B cell (primary cell): ENCODE data around the gene PCSK4.
"Not testable (repeated sequence)": the region's sequence is repeated elsewhere in the genome, so short reads cannot be mapped to it uniquely, and the experiment has no call there.

Experiments
- EZH2 ChIP-seq: IDR thresholded peaks from 2 replicates; pipeline ENCODE4 v1.6.1; 2012; ENCODE audit warnings: borderline replicate concordance, low read depth, mild to moderate bottlenecking, moderate library complexity, low read length; ENCODE audit not compliant: insufficient read depth, poor library complexity, severe bottlenecking
- TF ChIP-seq, protein P1 (sequence below): fragments of 200-600 bp; IDR thresholded peaks from one replicate; pipeline ENCODE4 v1.8.0; 2022; ENCODE audit warnings: antibody characterized with exemption, mild to moderate bottlenecking

- TF ChIP-seq, protein P1, sequence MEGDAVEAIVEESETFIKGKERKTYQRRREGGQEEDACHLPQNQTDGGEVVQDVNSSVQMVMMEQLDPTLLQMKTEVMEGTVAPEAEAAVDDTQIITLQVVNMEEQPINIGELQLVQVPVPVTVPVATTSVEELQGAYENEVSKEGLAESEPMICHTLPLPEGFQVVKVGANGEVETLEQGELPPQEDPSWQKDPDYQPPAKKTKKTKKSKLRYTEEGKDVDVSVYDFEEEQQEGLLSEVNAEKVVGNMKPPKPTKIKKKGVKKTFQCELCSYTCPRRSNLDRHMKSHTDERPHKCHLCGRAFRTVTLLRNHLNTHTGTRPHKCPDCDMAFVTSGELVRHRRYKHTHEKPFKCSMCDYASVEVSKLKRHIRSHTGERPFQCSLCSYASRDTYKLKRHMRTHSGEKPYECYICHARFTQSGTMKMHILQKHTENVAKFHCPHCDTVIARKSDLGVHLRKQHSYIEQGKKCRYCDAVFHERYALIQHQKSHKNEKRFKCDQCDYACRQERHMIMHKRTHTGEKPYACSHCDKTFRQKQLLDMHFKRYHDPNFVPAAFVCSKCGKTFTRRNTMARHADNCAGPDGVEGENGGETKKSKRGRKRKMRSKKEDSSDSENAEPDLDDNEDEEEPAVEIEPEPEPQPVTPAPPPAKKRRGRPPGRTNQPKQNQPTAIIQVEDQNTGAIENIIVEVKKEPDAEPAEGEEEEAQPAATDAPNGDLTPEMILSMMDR: not testable (repeated sequence)
- not testable (repeated sequence) for TF ChIP-seq EZH2
Measured at GRCh38 chr19:1530856-1531255, 40.7 kb upstream of the PCSK4 start.
